Loucy (cell line): ENCODE results near the gene BICRA.
"Not testable (repeated sequence)": the region's sequence is repeated elsewhere in the genome, so short reads cannot be mapped to it uniquely, and the experiment has no call there.

Experiments used
- CTCF ChIP-seq: fragments of 200-600 bp; sonication (generic); conservative IDR thresholded peaks from 2 replicates; pipeline ENCODE4 v1.5.1; 2014; ENCODE audit warnings: mild to moderate bottlenecking, antibody characterized with exemption, low read length
- EZH2phosphoT487 ChIP-seq: fragments of 200-600 bp; IDR thresholded peaks from 2 replicates; pipeline ENCODE4 v1.6.1; 2018; ENCODE audit warnings: antibody characterized with exemption, mild to moderate bottlenecking, moderate library complexity, borderline replicate concordance

GRCh38 chr19:47668556-47668955, 59.6 kb downstream of the BICRA start:
- TF ChIP-seq CTCF, EZH2phosphoT487: not testable (repeated sequence)
